HG03025 (cell line): ENCODE data around the gene B4GALNT3.

Experiments used
- ATAC-seq: cut with Tn5 transposase; IDR thresholded peaks from one replicate; pipeline ENCODE4 v1.9.1; 2021; ENCODE audit warnings: mild to moderate bottlenecking, moderate library complexity; ENCODE audit not compliant: unreplicated experiment, low FRiP score

The B4GALNT3 gene

GRCh38 chr12:535396-535795, 75.7 kb downstream of the B4GALNT3 start:
- no peak for ATAC-seq

GRCh38 chr12:536751-537245, 77.1 kb downstream of the B4GALNT3 start:
- no peak for ATAC-seq

GRCh38 chr12:537772-538171, 78.0 kb downstream of the B4GALNT3 start:
- ATAC-seq = no peak

GRCh38 chr12:538731-539539, 79.2 kb downstream of the B4GALNT3 start:
- ATAC-seq = no peak

GRCh38 chr12:539540-540310, 80.0 kb downstream of the B4GALNT3 start:
- no peak for ATAC-seq

- ATAC-seq = no peak
These were observed 82.1 kb downstream of the B4GALNT3 start for GRCh38 chr12:541676-542324.

- no peak for ATAC-seq
These were observed 82.8 kb downstream of the B4GALNT3 start for GRCh38 chr12:542395-543113.

GRCh38 chr12:543114-543451, 83.3 kb downstream of the B4GALNT3 start:
- no peak for ATAC-seq

- no peak for ATAC-seq
These were observed 84.4 kb downstream of the B4GALNT3 start for GRCh38 chr12:544142-544541.

GRCh38 chr12:544941-545635, 85.3 kb downstream of the B4GALNT3 start:
- no peak for ATAC-seq

- no peak for ATAC-seq
These were observed 86.1 kb downstream of the B4GALNT3 start for GRCh38 chr12:545835-546234.

GRCh38 chr12:546265-546919, 86.7 kb downstream of the B4GALNT3 start:
- ATAC-seq = no peak

GRCh38 chr12:546920-547845, 87.4 kb downstream of the B4GALNT3 start:
- ATAC-seq = no peak

- ATAC-seq = no peak
These were observed 88.2 kb downstream of the B4GALNT3 start for GRCh38 chr12:547883-548470.

- no peak for ATAC-seq
These were observed 89.8 kb downstream of the B4GALNT3 start for GRCh38 chr12:549476-550082.

- ATAC-seq = no peak
These were observed 90.9 kb downstream of the B4GALNT3 start for GRCh38 chr12:550473-551260.

- ATAC-seq = no peak
These were observed 92.7 kb downstream of the B4GALNT3 start for GRCh38 chr12:552466-552865.
